ENCODE data around the gene MYO5A.

DNA sequence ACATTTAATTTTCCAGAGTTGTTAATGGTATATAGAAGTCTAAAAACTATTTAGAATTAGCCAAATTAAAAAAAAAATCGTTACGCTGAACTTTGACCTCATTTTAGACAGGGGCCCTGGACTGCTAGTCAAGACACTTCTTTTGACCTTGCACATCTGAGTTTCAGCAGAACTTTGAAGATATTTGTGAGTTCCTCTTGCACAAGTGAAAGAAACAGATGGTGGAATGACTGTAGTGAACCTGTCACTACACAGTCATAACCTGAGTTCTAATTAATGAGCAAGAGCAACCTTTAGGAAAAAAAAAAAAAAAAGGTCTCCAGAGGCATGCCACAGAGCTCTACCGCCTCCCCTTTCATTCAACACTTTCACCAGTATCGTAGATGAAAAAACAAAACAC is 238.4 kb downstream of the MYO5A start:
- TF ChIP-seq ZFP30 (CRISPR knock-in tag; IDR thresholded peaks at IDR 0.05) (no peak), ARNTL (CRISPR knock-in tag; IDR thresholded peaks at IDR 0.05; ENCODE audit: borderline replicate concordance, low read depth) (no peak), ZNF565 (CRISPR knock-in tag; conservative IDR thresholded peaks at IDR 0.05; ENCODE audit: low read depth) (no peak)
- TF ChIP-seq, protein P1, sequence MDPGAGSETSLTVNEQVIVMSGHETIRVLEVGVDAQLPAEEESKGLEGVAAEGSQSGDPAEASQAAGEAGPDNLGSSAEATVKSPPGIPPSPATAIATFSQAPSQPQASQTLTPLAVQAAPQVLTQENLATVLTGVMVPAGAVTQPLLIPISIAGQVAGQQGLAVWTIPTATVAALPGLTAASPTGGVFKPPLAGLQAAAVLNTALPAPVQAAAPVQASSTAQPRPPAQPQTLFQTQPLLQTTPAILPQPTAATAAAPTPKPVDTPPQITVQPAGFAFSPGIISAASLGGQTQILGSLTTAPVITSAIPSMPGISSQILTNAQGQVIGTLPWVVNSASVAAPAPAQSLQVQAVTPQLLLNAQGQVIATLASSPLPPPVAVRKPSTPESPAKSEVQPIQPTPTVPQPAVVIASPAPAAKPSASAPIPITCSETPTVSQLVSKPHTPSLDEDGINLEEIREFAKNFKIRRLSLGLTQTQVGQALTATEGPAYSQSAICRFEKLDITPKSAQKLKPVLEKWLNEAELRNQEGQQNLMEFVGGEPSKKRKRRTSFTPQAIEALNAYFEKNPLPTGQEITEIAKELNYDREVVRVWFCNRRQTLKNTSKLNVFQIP (CRISPR knock-in tag; IDR thresholded peaks at IDR 0.05; ENCODE audit: borderline replicate concordance, low read depth) = no peak
